Pancreas (tissue), 10 donors: ENCODE measurements around the gene TWF2. TPM values are rescaled to one million over a fixed set of nuclear protein-coding genes. Genes with fewer than 3 reads are reported as not detected.

ENCODE experiments used
- ATAC-seq, 4 donors: fragments of 200-7000 bp; cut with Tn5 transposase; one replicate each; pipeline versions ENCODE4 v1.8.0 to v1.9.1; 2020; ENCODE audit warnings: mild to moderate bottlenecking in 4 of 4, moderate library complexity in 4 of 4
- DNase-seq, 6 donors: peaks; one replicate each; pipeline ENCODE4 v3.0.0-alpha.2; 2020
- FAIRE-seq: peaks from 2 replicates; lab custom pipeline; 2012; peaks lifted over from hg19 to GRCh38; lab: Jason Lieb, UNC
- H3K27ac ChIP-seq, 4 donors: fragments of 200-600 bp; sonication (generic); 1 replicate in 3 of 4; 2 replicates in 1 of 4; pipeline versions ENCODE4 v1.5.0 to v1.8.0; 2020
- H3K27me3 ChIP-seq, 4 donors: fragments of 200-600 bp; one replicate each; pipeline ENCODE4 v1.8.0; 2021
- H3K36me3 ChIP-seq, 3 donors: fragments of 200-600 bp; sonication (generic) in 1 of 3; one replicate each; pipeline versions ENCODE4 v1.5.0 to v1.8.0; 2020 to 2021
- H3K4me1 ChIP-seq, 3 donors: fragments of 200-600 bp; one replicate each; pipeline ENCODE4 v1.8.0; 2021
- H3K4me3 ChIP-seq, 4 donors: fragments of 200-600 bp; sonication (generic) in 2 of 4; one replicate each; pipeline versions ENCODE4 v1.5.0 to v1.8.0; 2020 to 2021
- H3K9me3 ChIP-seq, 4 donors: fragments of 200-600 bp; one replicate each; pipeline ENCODE4 v1.8.0; 2021
- CTCF ChIP-seq, 4 donors: fragments of 200-600 bp; sonication (generic) in 3 of 4; IDR thresholded peaks; one replicate each; pipeline versions ENCODE4 v1.5.0 to v1.8.0; 2021; ENCODE audit warnings: antibody characterized with exemption in 4 of 4
- WGBS, 2 donors: extraction: QIAGEN DNeasy Blood & Tissue Kit; methylation state at CpG; one replicate each; pipeline ENCODE4 v1.1.7; 2013; 5-methylcytosine and 5-hydroxymethylcytosine counted together
- intact Hi-C, 3 donors: fragments of 100-400 bp; cut with DNase I; formaldehyde crosslinking; loops; one replicate each; pipeline versions ENCODE4 v1.11.1 to v1.14.2; 2022
- polyA plus RNA-seq, 2 donors: library from polyadenylated mRNA; stranded (reverse); fragments of 200-250 nt; gene quantifications; one replicate each; pipeline ENCODE4 v1.2.3, GENCODE V29; 2013
- total RNA-seq, 6 donors: library from RNA; stranded (reverse); fragmentation: NEBNext Ultra II Directional in 4 of 6; extraction: Animal tissue kit (Norgen Biotek cat#: 25700) in 4 of 6; gene quantifications; one replicate each; pipeline versions ENCODE4 v1.2.1 to v1.2.4, GENCODE V29; 2021 to 2023
- donor health status: healthy with polysubstance abuse.
- donor health status: DM: no; HTN: no; CAD: no; lungs with moderate emphysema.
- donor health status: DM: no; HTN: no; CAD: no.
- donor health status: control.
- donor health status: control.
- donor health status: Bipolar disorder and iron deficiency.
- donor health status: DM: yes; HTN: yes; CAD: no.
- donor health status: DM: no; HTN: no; CAD: no.
- donor health status: DM: no; HTN: no; CAD: no.
- donor health status: DM: yes; HTN: yes; CAD: no.

Gene TWF2
- total and polyA plus RNA-seq, 8 donors, result 8.9 to 26.8 (median 12.3) TPM

- Histone ChIP-seq H3K27ac (peak overlapping the region in 2 of 4 donors; percentile 23 to 36), H3K4me1 (peaks cover 2 to 19% (median 14%) of the 10 kb centered on the region in 3 donors), H3K9me3 (no peaks in the 10 kb centered on the region), H3K27me3 (no peaks in the 10 kb centered on the region), H3K4me3 (no peak overlapping the region), H3K36me3 (no peaks in the 10 kb centered on the region)
- no peak for TF ChIP-seq CTCF (IDR thresholded peaks at IDR 0.05)
- FAIRE-seq (no peak), DNase-seq (no peak), ATAC-seq (no peak)
- 72 to 75% methylated on average over 8 of the region's 8 CpGs for WGBS, 2 donors
- intact Hi-C loops, result no loop called here
These were observed 43.2 kb upstream of the TWF2 start for GRCh38 chr3:52281981-52282801.

DNA sequence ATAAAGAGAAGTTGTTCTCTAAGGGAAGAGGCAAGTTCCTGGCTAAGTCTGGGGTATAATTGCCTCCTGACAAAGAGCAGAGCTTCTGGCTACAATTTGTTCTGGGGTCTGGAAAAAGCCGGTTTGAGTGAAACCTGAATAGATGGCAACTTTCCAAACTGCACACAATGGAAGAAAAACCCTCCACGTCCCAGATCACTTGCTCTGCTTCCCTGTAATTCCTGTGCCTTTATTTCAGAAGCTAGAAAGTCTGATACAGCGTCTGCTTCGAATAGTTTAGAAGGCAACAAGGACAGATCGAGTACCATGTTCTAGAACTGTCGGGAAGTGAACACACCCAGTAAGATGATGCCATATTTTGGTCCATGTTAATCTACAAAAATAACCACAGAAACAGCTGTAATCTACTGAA is 41.1 kb upstream of the TWF2 start:
- 21 to 26% methylated on average over 6 of the region's 6 CpGs for WGBS, 2 donors
- Histone ChIP-seq H3K27ac (peak overlapping the region in 2 of 4 donors; percentile 96 to 97), H3K9me3 (no peaks in the 10 kb centered on the region), H3K4me1 (peaks cover 8 to 32% (median 11%) of the 10 kb centered on the region in 3 donors), H3K36me3 (no peaks in the 10 kb centered on the region), H3K4me3 (no peak overlapping the region), H3K27me3 (no peaks in the 10 kb centered on the region)
- intact Hi-C loops, result no loop called here
- DNase-seq, result no peak
- ATAC-seq, result no peak
- no peak for FAIRE-seq
- TF ChIP-seq CTCF (IDR thresholded peaks at IDR 0.05), result no peak

DNA sequence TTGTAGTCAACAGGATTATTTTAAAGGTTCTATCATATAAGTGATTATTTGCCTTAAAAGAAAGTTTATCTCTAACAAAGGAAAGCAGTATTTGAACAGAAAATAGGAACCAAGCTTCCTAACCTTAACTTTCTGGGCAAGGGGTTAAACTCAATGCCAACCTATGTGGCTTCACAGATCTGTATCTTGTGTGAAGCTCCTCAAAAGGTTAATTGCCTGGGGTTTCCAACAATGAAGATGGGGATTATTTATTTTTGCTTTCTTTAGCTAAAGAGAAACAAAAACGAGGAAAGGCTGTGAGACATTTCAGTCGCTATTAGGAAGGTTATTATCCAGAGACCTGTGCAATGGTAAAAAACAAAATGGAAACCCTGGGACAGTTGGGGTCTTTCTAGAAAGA is 40.6 kb upstream of the TWF2 start:
- Histone ChIP-seq H3K4me3 (peak overlapping the region in 1 of 4 donors; percentile 89), H3K9me3 (no peaks in the 10 kb centered on the region), H3K4me1 (peaks cover 7 to 31% (median 8%) of the 10 kb centered on the region in 3 donors), H3K27me3 (no peaks in the 10 kb centered on the region), H3K27ac (peak overlapping the region in 3 of 4 donors; percentile 87 to 97 (median 96)), H3K36me3 (no peaks in the 10 kb centered on the region)
- TF ChIP-seq CTCF (IDR thresholded peaks at IDR 0.05), result no peak
- FAIRE-seq (no peak), ATAC-seq (no peak), DNase-seq (no peak)
- intact Hi-C loops, result loop anchor here in 1 of 3 donors (10.0 kb wide), 1 partner anchor 55 kb away; the partner anchor contains the start of gene TLR9
- WGBS, 2 donors, result 26 to 40% methylated on average over 2 of the region's 2 CpGs

GRCh38 chr3:52278510-52279069 is 39.6 kb upstream of the TWF2 start, which contains the start of gene WDR82:
TSS of gene WDR82 (minus strand) at chr3:52278649. CDS start at chr3:52278361, 288 bp downstream.
- 0 to 1% methylated on average over 53 to 58 of the region's 58 CpGs for WGBS, 2 donors
- intact Hi-C loops, result loop anchor here in 1 of 3 donors (10.0 kb wide), 1 partner anchor 54 kb away; the partner anchor contains the start of gene TLR9
- DNase-seq (peak; percentile 96 to 100 (median 98)), FAIRE-seq (no peak), ATAC-seq (peak; percentile 93 to 96 (median 96))
- H3K4me1 ChIP-seq, result peaks cover 7 to 36% (median 8%) of the 10 kb centered on the region in 3 donors
- no peaks in the 10 kb centered on the region for H3K9me3 ChIP-seq
- peak within 1 kb of the TSS; percentile 84 to 90 (median 88) for H3K4me3 ChIP-seq
- no peaks in the 10 kb centered on the region for H3K36me3 ChIP-seq
- peak in 3 of 4 donors; percentile 8 to 27 (median 21) for TF ChIP-seq CTCF (IDR thresholded peaks at IDR 0.05)
- H3K27me3 ChIP-seq, result no peaks in the 10 kb centered on the region
- H3K27ac ChIP-seq, result peak within 1 kb of the TSS; percentile 87 to 97 (median 92)
